ENCODE measurements around the gene ENO4. TPM values are rescaled to one million over a fixed set of nuclear protein-coding genes. Genes with fewer than 3 reads are reported as not detected.

Gene ENO4
- total RNA-seq, 1 experiment from 2014 or later: not detected

- no peak for DNase-seq
- Mint-ChIP-seq H3K9me3 (ENCODE audit: unreplicated experiment) (no peaks in the 10 kb centered on the region), H3K27ac (ENCODE audit: unreplicated experiment) (no peak overlapping the region), H3K4me1 (ENCODE audit: low read depth, unreplicated experiment) (no peaks in the 10 kb centered on the region), H3K4me3 (ENCODE audit: unreplicated experiment) (no peak overlapping the region), H3K27me3 (ENCODE audit: insufficient read depth, unreplicated experiment) (peaks cover 9% of the 10 kb centered on the region), H3K36me3 (ENCODE audit: insufficient read depth, unreplicated experiment) (no peaks in the 10 kb centered on the region)
- Histone ChIP-seq H3K9me3 (no peaks in the 10 kb centered on the region), H3K27me3 (replicated peaks; ENCODE audit: control insufficient read depth, insufficient read depth, low read length) (no peaks in the 10 kb centered on the region), H3K36me3 (ENCODE audit: control insufficient read depth, insufficient read depth, low read length) (no peaks in the 10 kb centered on the region), H3K4me1 (no peaks in the 10 kb centered on the region), H3K4me3 (ENCODE audit: low read depth, low read length) (no peak overlapping the region)
- POLR2A ChIA-PET: no interaction called here
- TF ChIP-seq CTCF (IDR thresholded peaks at IDR 0.05; ENCODE audit: insufficient read depth in 1 of 2, low read depth in 1 of 2, low read length in 1 of 2, severe bottlenecking in 1 of 2, unreplicated experiment in 1 of 2): no peak
- intact Hi-C loops (cut with micrococcal nuclease; ENCODE audit: unreplicated experiment): no loop called here
- no TSS peak for BruUV-seq (replicated peaks)
- CTCF ChIA-PET: no interaction called here
Measured at GRCh38 chr10:116801658-116802057, 47.6 kb upstream of the ENO4 start.

- Mint-ChIP-seq H3K27me3 (ENCODE audit: insufficient read depth, unreplicated experiment) (peaks cover 8% of the 10 kb centered on the region), H3K9me3 (ENCODE audit: unreplicated experiment) (no peaks in the 10 kb centered on the region), H3K4me1 (ENCODE audit: low read depth, unreplicated experiment) (no peaks in the 10 kb centered on the region), H3K27ac (ENCODE audit: unreplicated experiment) (no peak overlapping the region), H3K4me3 (ENCODE audit: unreplicated experiment) (no peak overlapping the region), H3K36me3 (ENCODE audit: insufficient read depth, unreplicated experiment) (no peaks in the 10 kb centered on the region)
- Histone ChIP-seq H3K4me3 (ENCODE audit: low read depth, low read length) (no peak overlapping the region), H3K4me1 (no peaks in the 10 kb centered on the region), H3K27me3 (replicated peaks; ENCODE audit: control insufficient read depth, insufficient read depth, low read length) (no peaks in the 10 kb centered on the region), H3K36me3 (ENCODE audit: control insufficient read depth, insufficient read depth, low read length) (no peaks in the 10 kb centered on the region), H3K9me3 (no peaks in the 10 kb centered on the region)
- ChIA-PET CTCF (no interaction called here), POLR2A (no interaction called here)
- TF ChIP-seq CTCF (IDR thresholded peaks at IDR 0.05; ENCODE audit: insufficient read depth in 1 of 2, low read depth in 1 of 2, low read length in 1 of 2, severe bottlenecking in 1 of 2, unreplicated experiment in 1 of 2): no peak
- BruUV-seq (replicated peaks): no TSS peak
- intact Hi-C loops (cut with micrococcal nuclease; ENCODE audit: unreplicated experiment): no loop called here
- DNase-seq: no peak
Measured at GRCh38 chr10:116802474-116802873, 46.8 kb upstream of the ENO4 start.

- H3K4me1 ChIP-seq: no peaks in the 10 kb centered on the region
- POLR2A ChIA-PET: no interaction called here
- intact Hi-C loops (cut with micrococcal nuclease; ENCODE audit: unreplicated experiment): no loop called here
- no peaks in the 10 kb centered on the region for H3K27me3 ChIP-seq (replicated peaks; ENCODE audit: control insufficient read depth, insufficient read depth, low read length)
- BruUV-seq (replicated peaks): no TSS peak
- no peaks in the 10 kb centered on the region for H3K9me3 ChIP-seq
- no peak overlapping the region for H3K4me3 ChIP-seq (ENCODE audit: low read depth, low read length)
- H3K27ac Mint-ChIP-seq (ENCODE audit: unreplicated experiment): no peak overlapping the region
- no peaks in the 10 kb centered on the region for H3K4me1 Mint-ChIP-seq (ENCODE audit: low read depth, unreplicated experiment)
- CTCF ChIA-PET: interaction anchor here (0.8 to 0.9 kb wide), 2 partner anchors 35 to 372 kb away, joined by 3 to 4 read pairs; no protein-coding TSS in a partner anchor
- no peak for DNase-seq
- H3K4me3 Mint-ChIP-seq (ENCODE audit: unreplicated experiment): no peak overlapping the region
- no peak for TF ChIP-seq CTCF (IDR thresholded peaks at IDR 0.05; ENCODE audit: insufficient read depth in 1 of 2, low read depth in 1 of 2, low read length in 1 of 2, severe bottlenecking in 1 of 2, unreplicated experiment in 1 of 2)
- H3K36me3 ChIP-seq (ENCODE audit: control insufficient read depth, insufficient read depth, low read length): no peaks in the 10 kb centered on the region
- H3K9me3 Mint-ChIP-seq (ENCODE audit: unreplicated experiment): no peaks in the 10 kb centered on the region
- H3K27me3 Mint-ChIP-seq (ENCODE audit: insufficient read depth, unreplicated experiment): peaks cover 8% of the 10 kb centered on the region
- H3K36me3 Mint-ChIP-seq (ENCODE audit: insufficient read depth, unreplicated experiment): no peaks in the 10 kb centered on the region
Measured at GRCh38 chr10:116802876-116803275, 46.4 kb upstream of the ENO4 start.
